H9 (cell line): ENCODE measurements around the gene ARHGAP15. TPM values are rescaled to one million over a fixed set of nuclear protein-coding genes. Genes with fewer than 3 reads are reported as not detected.
A peak's percentile ranks its signal among the peaks of the same experiment; 100 is the strongest.

Source experiments
- DNase-seq: peaks from one replicate; pipeline ENCODE4 v3.0.0-alpha.2; 2017
- H2AFZ ChIP-seq: one replicate; pipeline ENCODE4 v1.6.1; 2013; ENCODE audit warnings: mild to moderate bottlenecking, low read length, control low read depth, moderate library complexity
- H2AK5ac ChIP-seq: 2 replicates; pipeline ENCODE4 v1.6.1; 2013; ENCODE audit warnings: low read length, control low read depth, mixed read lengths; ENCODE audit not compliant: insufficient read length
- H2BK120ac ChIP-seq: one replicate; pipeline ENCODE4 v1.6.1; 2013; ENCODE audit warnings: low read depth, mild to moderate bottlenecking, low read length, control low read depth, inconsistent platforms; ENCODE audit not compliant: poor library complexity, severe bottlenecking
- H2BK12ac ChIP-seq: 2 replicates; pipeline ENCODE4 v1.6.1; 2013; ENCODE audit warnings: low read length, control low read depth, mixed read lengths, low read depth; ENCODE audit not compliant: insufficient read length
- H2BK15ac ChIP-seq: 2 replicates; pipeline ENCODE4 v1.6.1; 2013; ENCODE audit warnings: low read depth, low read length, control low read depth
- H2BK20ac ChIP-seq: one replicate; pipeline ENCODE4 v1.6.1; 2013; ENCODE audit warnings: low read depth, mild to moderate bottlenecking, low read length, control low read depth, inconsistent platforms; ENCODE audit not compliant: poor library complexity, severe bottlenecking
- H2BK5ac ChIP-seq: 2 replicates; pipeline ENCODE4 v1.6.1; 2013; ENCODE audit warnings: low read length, control low read depth, mixed read lengths; ENCODE audit not compliant: insufficient read length
- H3K14ac ChIP-seq: 2 replicates; pipeline ENCODE4 v1.6.1; 2013; ENCODE audit warnings: low read length, control low read depth; ENCODE audit not compliant: insufficient read depth
- H3K18ac ChIP-seq: 2 replicates; pipeline ENCODE4 v1.6.1; 2013; ENCODE audit warnings: low read depth, mild to moderate bottlenecking, mixed read lengths, low read length, control low read depth; ENCODE audit not compliant: insufficient read length
- H3K23ac ChIP-seq: 2 replicates; pipeline ENCODE4 v1.6.1; 2013; ENCODE audit warnings: low read length, control low read depth, mixed read lengths, low read depth; ENCODE audit not compliant: insufficient read length
- H3K23me2 ChIP-seq: 2 replicates; pipeline ENCODE4 v1.6.1; 2013; ENCODE audit warnings: low read depth, mild to moderate bottlenecking, mixed read lengths, low read length, control low read depth; ENCODE audit not compliant: insufficient read length, poor library complexity, severe bottlenecking
- H3K27ac ChIP-seq: 2 replicates; pipeline ENCODE4 v1.5.1; 2013; ENCODE audit warnings: low read length, control low read depth, mixed read lengths, low read depth; ENCODE audit not compliant: insufficient read length
- H3K27me3 ChIP-seq: 2 replicates; pipeline ENCODE4 v1.6.1; 2013; ENCODE audit warnings: low read length, control low read depth, inconsistent platforms; ENCODE audit not compliant: insufficient read depth
- H3K4ac ChIP-seq: 2 replicates; pipeline ENCODE4 v1.6.1; 2013; ENCODE audit warnings: low read depth, mild to moderate bottlenecking, control low read depth, inconsistent platforms, low read length, moderate library complexity
- H3K4me1 ChIP-seq: 2 replicates; pipeline ENCODE4 v1.6.1; 2013; ENCODE audit warnings: low read length, control low read depth, inconsistent platforms; ENCODE audit not compliant: insufficient read depth
- H3K4me2 ChIP-seq: 2 replicates; pipeline ENCODE4 v1.6.1; 2013; ENCODE audit warnings: low read length, control low read depth, mixed read lengths; ENCODE audit not compliant: insufficient read length, insufficient read depth
- H3K56ac ChIP-seq: 2 replicates; pipeline ENCODE4 v1.6.1; 2013; ENCODE audit warnings: low read depth, mild to moderate bottlenecking, mixed read lengths, low read length, control low read depth; ENCODE audit not compliant: insufficient read length
- H3K79me1 ChIP-seq: 2 replicates; pipeline ENCODE4 v1.6.1; 2013; ENCODE audit warnings: low read depth, mild to moderate bottlenecking, moderate library complexity, low read length, control low read depth, inconsistent platforms; ENCODE audit not compliant: insufficient read depth, poor library complexity, severe bottlenecking
- H3K79me2 ChIP-seq: 2 replicates; pipeline ENCODE4 v1.6.1; 2013; ENCODE audit warnings: low read length, control low read depth, inconsistent platforms; ENCODE audit not compliant: insufficient read depth
- H3K9ac ChIP-seq: 2 replicates; pipeline ENCODE4 v1.6.1; 2013; ENCODE audit warnings: low read length, control low read depth, mixed read lengths; ENCODE audit not compliant: insufficient read length; ENCODE audit errors: extremely low read depth
- H3K9me3 ChIP-seq: one replicate; pipeline ENCODE4 v1.6.1; 2013; ENCODE audit warnings: low read depth, low read length, inconsistent platforms; ENCODE audit not compliant: control insufficient read depth
- H3T11ph ChIP-seq: one replicate; pipeline ENCODE4 v1.6.1; 2013; ENCODE audit warnings: mild to moderate bottlenecking, low read length, control low read depth, inconsistent platforms
- H4K20me1 ChIP-seq: one replicate; pipeline ENCODE4 v1.6.1; 2013; ENCODE audit not compliant: control insufficient read depth, insufficient read length, insufficient read depth
- H4K5ac ChIP-seq: 2 replicates; pipeline ENCODE4 v1.6.1; 2013; ENCODE audit warnings: low read depth, mild to moderate bottlenecking, mixed read lengths, low read length, control low read depth; ENCODE audit not compliant: insufficient read length
- H4K8ac ChIP-seq: replicated peaks from 2 replicates; pipeline ENCODE4 v1.6.1; 2013; ENCODE audit warnings: low read length, control low read depth, mixed read lengths, low read depth; ENCODE audit not compliant: insufficient read length
- H4K91ac ChIP-seq: 2 replicates; pipeline ENCODE4 v1.6.1; 2013; ENCODE audit warnings: low read depth, mild to moderate bottlenecking, moderate library complexity, mixed read lengths, low read length, control low read depth; ENCODE audit not compliant: insufficient read length
- H3K27ac Mint-ChIP-seq, 3 experiments: 2 replicates in 2 of 3; 3 replicates in 1 of 3; pipeline ENCODE4 v1.8.0; 2020 to 2021; ENCODE audit warnings: mixed read lengths in 3 of 3, mild to moderate bottlenecking in 1 of 3, moderate library complexity in 1 of 3
- H3K27me3 Mint-ChIP-seq: 2 replicates; pipeline ENCODE4 v1.8.0; 2021; ENCODE audit warnings: low read depth, mild to moderate bottlenecking, moderate library complexity, mixed read lengths
- H3K36me3 Mint-ChIP-seq, 3 experiments: 2 replicates in 2 of 3; 3 replicates in 1 of 3; pipeline ENCODE4 v1.8.0; 2020 to 2021; ENCODE audit warnings: low read depth in 3 of 3, mixed read lengths in 3 of 3; ENCODE audit not compliant: insufficient read depth in 1 of 3
- H3K4me1 Mint-ChIP-seq, 2 experiments: 2 replicates each; pipeline ENCODE4 v1.8.0; 2020; ENCODE audit warnings: mixed read lengths in 2 of 2
- H3K4me3 Mint-ChIP-seq, 2 experiments: 2 replicates in 1 of 2; 3 replicates in 1 of 2; pipeline ENCODE4 v1.8.0; 2020 to 2021; ENCODE audit warnings: mild to moderate bottlenecking in 2 of 2, mixed read lengths in 2 of 2, moderate library complexity in 1 of 2
- H3K9me3 Mint-ChIP-seq, 2 experiments: 2 replicates in 1 of 2; 3 replicates in 1 of 2; pipeline ENCODE4 v1.8.0; 2020; ENCODE audit warnings: mild to moderate bottlenecking in 2 of 2, mixed read lengths in 2 of 2, moderate library complexity in 1 of 2
- CTCF ChIP-seq: fragments of 200-600 bp; sonication (generic); conservative IDR thresholded peaks from 3 replicates; pipeline ENCODE4 v1.8.0; 2021; ENCODE audit warnings: antibody characterized with exemption, mild to moderate bottlenecking
- WGBS: extraction: QIAGEN DNeasy Blood & Tissue Kit; methylation state at CpG from one replicate; pipeline ENCODE4 v1.1.7; 2013; ENCODE audit warnings: missing lambda C conversion rate, low lambda C conversion rate, mixed read lengths; ENCODE audit not compliant: insufficient read length; ENCODE audit errors: extremely low coverage; 5-methylcytosine and 5-hydroxymethylcytosine counted together
- total RNA-seq: library from RNA; stranded (reverse); gene quantifications from 2 replicates; pipeline ENCODE4 v1.2.1, GENCODE V29; 2021

Gene ARHGAP15
- total RNA-seq, 1 experiment from 2014 or later, result not detected

GRCh38 chr2:143603035-143603655, 473.9 kb downstream of the ARHGAP15 start:
- H2BK120ac ChIP-seq, result no peak overlapping the region
- H4K8ac ChIP-seq, result no peak overlapping the region
- no peaks in the 10 kb centered on the region for H3K27me3 Mint-ChIP-seq
- H2BK5ac ChIP-seq, result no peak overlapping the region
- no peak overlapping the region for H4K91ac ChIP-seq
- whole genome bisulfite sequencing, result no CpG with 5 or more reads among the region's 5 CpGs
- H3K4me1 Mint-ChIP-seq, result peaks cover 37 to 48% of the 10 kb centered on the region in 2 experiments
- no peak overlapping the region for H3K18ac ChIP-seq
- no peak overlapping the region for H3K4ac ChIP-seq
- no peak overlapping the region for H3K9ac ChIP-seq
- no peak overlapping the region for H2BK20ac ChIP-seq
- H3K23me2 ChIP-seq, result no peaks in the 10 kb centered on the region
- H3K9me3 ChIP-seq, result no peaks in the 10 kb centered on the region
- no peak for DNase-seq
- H2BK12ac ChIP-seq, result no peak overlapping the region
- H4K20me1 ChIP-seq, result no peaks in the 10 kb centered on the region
- H3K27ac ChIP-seq, result no peak overlapping the region
- H2BK15ac ChIP-seq, result no peak overlapping the region
- no peaks in the 10 kb centered on the region for H3K9me3 Mint-ChIP-seq
- H4K5ac ChIP-seq, result no peak overlapping the region
- peak overlapping the region; percentile 29 to 76 (median 56); a peak in 6 of 7 replicates for H3K27ac Mint-ChIP-seq
- H2AFZ ChIP-seq, result no peak overlapping the region
- H3K79me1 ChIP-seq, result no peaks in the 10 kb centered on the region
- H3K56ac ChIP-seq, result no peak overlapping the region
- no peaks in the 10 kb centered on the region for H3K27me3 ChIP-seq
- H2AK5ac ChIP-seq, result no peak overlapping the region
- H3K79me2 ChIP-seq, result no peaks in the 10 kb centered on the region
- no peak overlapping the region for H3T11ph ChIP-seq
- no peak for TF ChIP-seq CTCF
- H3K36me3 Mint-ChIP-seq, result no peaks in the 10 kb centered on the region
- peak overlapping the region in 1 of 2 experiments; percentile 19; a peak in 1 of 5 replicates for H3K4me3 Mint-ChIP-seq
- no peak overlapping the region for H3K14ac ChIP-seq
- peaks cover 10% of the 10 kb centered on the region; the same call in 1 of the 2 replicates for H3K4me1 ChIP-seq
- H3K4me2 ChIP-seq, result no peak overlapping the region
- H3K23ac ChIP-seq, result no peak overlapping the region
